A549 (cell line): ENCODE results near the gene INAFM1. TPM values are rescaled to one million over a fixed set of nuclear protein-coding genes. Genes with fewer than 3 reads are reported as not detected.

Experiments used
- ATAC-seq, 2 experiments: fragments of 200-7000 bp in 1 of 2; fragments of >200 bp in 1 of 2; cut with Nextera tagmentation in 1 of 2; cut with Tn5 transposase in 1 of 2; 3 replicates each; pipeline versions ENCODE4 v1.8.0 to v1.9.1; 2018 to 2020; ENCODE audit warnings: mild to moderate bottlenecking in 1 of 2, moderate library complexity in 1 of 2
- CTCF ChIA-PET: fragments of 300-600 bp; sonication (Branson Sonifier 250); formaldehyde crosslinking; extraction: SDS; loops from one replicate; lab custom pipeline; 2021; ENCODE audit warnings: antibody characterized with exemption, inconsistent platforms; lab: Yijun Ruan, JAX
- POLR2A ChIA-PET: fragments of 350-600 bp; formaldehyde crosslinking; extraction: SDS; loops from one replicate; lab custom pipeline; 2021; ENCODE audit warnings: antibody characterized with exemption, inconsistent platforms; lab: Yijun Ruan, JAX
- DNase-seq, 2 experiments: peaks; one replicate each; pipeline versions ENCODE4 v3.0.0 to v3.0.0-alpha.2; 2011 to 2016; ENCODE audit warnings: low read depth in 1 of 2, low spot score in 1 of 2
- FAIRE-seq: peaks from 2 replicates; lab custom pipeline; 2011; peaks lifted over from hg19 to GRCh38; lab: Jason Lieb, UNC
- H3K27ac ChIP-seq, 2 experiments: fragments of >200 bp; sonication (Bioruptor Twin); formaldehyde crosslinking; 3 replicates each; pipeline ENCODE4 v1.5.1; 2016 to 2017
- H3K4me1 ChIP-seq: fragments of >200 bp; sonication (Bioruptor Twin); formaldehyde crosslinking; 3 replicates; pipeline ENCODE4 v1.6.1; 2016
- H3K4me2 ChIP-seq: fragments of >200 bp; sonication (Bioruptor Twin); formaldehyde crosslinking; 3 replicates; pipeline ENCODE4 v1.6.1; 2016
- H3K4me3 ChIP-seq: fragments of >200 bp; sonication (Bioruptor Twin); formaldehyde crosslinking; 3 replicates; pipeline ENCODE4 v1.5.1; 2016
- H3K9me3 ChIP-seq: fragments of >200 bp; sonication (Bioruptor Twin); formaldehyde crosslinking; 3 replicates; pipeline ENCODE4 v1.6.1; 2016
- BHLHE40 ChIP-seq: IDR thresholded peaks from 2 replicates; pipeline ENCODE4 v1.6.1; 2012; ENCODE audit warnings: low read depth, low read length, inconsistent platforms
- CBX2 ChIP-seq: fragments of 200-600 bp; sonication (generic); IDR thresholded peaks from 2 replicates; pipeline ENCODE4 v1.6.1; 2016; ENCODE audit warnings: low read depth, mild to moderate bottlenecking, borderline replicate concordance
- CHD2 ChIP-seq: fragments of 150-350 bp; IDR thresholded peaks from 2 replicates; pipeline ENCODE4 v1.6.1; 2014; ENCODE audit warnings: low read length; ENCODE audit not compliant: partially characterized antibody
- CTCF ChIP-seq: fragments of >200 bp; sonication (Bioruptor Twin); formaldehyde crosslinking; IDR thresholded peaks from 3 replicates; pipeline ENCODE4 v1.5.1; 2016
- EP300 ChIP-seq, 2 experiments: fragments of >200 bp; sonication (Bioruptor Twin); formaldehyde crosslinking; IDR thresholded peaks; 2 replicates in 1 of 2; 3 replicates in 1 of 2; pipeline ENCODE4 v1.6.1; 2016 to 2017
- FOSB ChIP-seq: fragments of 250-450 bp; sonication (Bioruptor Pico); IDR thresholded peaks from 2 replicates; pipeline ENCODE4 v1.5.0; 2020; ENCODE audit warnings: mild to moderate bottlenecking, moderate library complexity
- FOSL2 ChIP-seq, 2 experiments: fragments of 450-650 bp in 1 of 2; fragments of >200 bp in 1 of 2; sonication (Bioruptor Twin) in 1 of 2; formaldehyde crosslinking; IDR thresholded peaks; 2 replicates each; pipeline versions ENCODE4 v1.5.0 to v1.6.1; 2016 to 2020; ENCODE audit warnings: mild to moderate bottlenecking in 1 of 2, moderate library complexity in 1 of 2
- HDAC2 ChIP-seq: fragments of 200-600 bp; sonication (generic); IDR thresholded peaks from 2 replicates; pipeline ENCODE4 v1.6.1; 2016
- HES2 ChIP-seq: fragments of >200 bp; sonication (Bioruptor Twin); formaldehyde crosslinking; IDR thresholded peaks from 2 replicates; pipeline ENCODE4 v1.6.1; 2016
- HOXB13 ChIP-seq: fragments of 250-450 bp; sonication (Bioruptor Pico); IDR thresholded peaks from 2 replicates; pipeline ENCODE4 v1.5.0; 2020; ENCODE audit warnings: low read depth, mild to moderate bottlenecking, moderate library complexity
- HOXB5 ChIP-seq: fragments of 250-450 bp; sonication (Bioruptor Pico); IDR thresholded peaks from 2 replicates; pipeline ENCODE4 v1.5.0; 2020; ENCODE audit warnings: mild to moderate bottlenecking, moderate library complexity
- JUN ChIP-seq, 2 experiments: fragments of >200 bp; sonication (Bioruptor Twin); formaldehyde crosslinking; IDR thresholded peaks; 2 replicates in 1 of 2; 3 replicates in 1 of 2; pipeline ENCODE4 v1.6.1; 2016 to 2017
- KDM1A ChIP-seq: fragments of 200-600 bp; sonication (generic); IDR thresholded peaks from 2 replicates; pipeline ENCODE4 v1.6.1; 2016; ENCODE audit warnings: low read depth, mild to moderate bottlenecking
- KDM5A ChIP-seq: fragments of 200-600 bp; sonication (generic); IDR thresholded peaks from 2 replicates; pipeline ENCODE4 v1.6.1; 2016; ENCODE audit warnings: antibody characterized with exemption, mild to moderate bottlenecking
- MAFK ChIP-seq: fragments of 450-650 bp; IDR thresholded peaks from 2 replicates; pipeline ENCODE4 v1.6.1; 2014; ENCODE audit not compliant: partially characterized antibody
- NPAS2 ChIP-seq: fragments of 250-450 bp; sonication (Bioruptor Pico); IDR thresholded peaks from 2 replicates; pipeline ENCODE4 v1.8.0; 2022; ENCODE audit warnings: mild to moderate bottlenecking, moderate library complexity, borderline replicate concordance
- NR3C1 ChIP-seq: fragments of >200 bp; sonication (Bioruptor Twin); formaldehyde crosslinking; IDR thresholded peaks from 3 replicates; pipeline ENCODE4 v1.6.1; 2017
- PHF8 ChIP-seq: fragments of 200-600 bp; sonication (generic); IDR thresholded peaks from 2 replicates; pipeline ENCODE4 v1.6.1; 2016; ENCODE audit warnings: low read depth, mild to moderate bottlenecking, antibody characterized with exemption, moderate library complexity, borderline replicate concordance
- POLR2A ChIP-seq: IDR thresholded peaks from 2 replicates; pipeline ENCODE4 v1.6.1; 2012; ENCODE audit warnings: mild to moderate bottlenecking, low read length
- RARB ChIP-seq: fragments of 250-450 bp; sonication (Bioruptor Pico); IDR thresholded peaks from 2 replicates; pipeline ENCODE4 v1.8.0; 2021; ENCODE audit warnings: mild to moderate bottlenecking, moderate library complexity
- REST ChIP-seq: fragments of 200-600 bp; sonication (generic); IDR thresholded peaks from 2 replicates; pipeline ENCODE4 v1.6.1; 2016; ENCODE audit warnings: antibody characterized with exemption, mild to moderate bottlenecking, moderate library complexity
- RNF2 ChIP-seq: fragments of 200-600 bp; sonication (generic); IDR thresholded peaks from 2 replicates; pipeline ENCODE4 v1.6.1; 2016; ENCODE audit warnings: low read depth, mild to moderate bottlenecking, antibody characterized with exemption, moderate library complexity, borderline replicate concordance
- SMC3 ChIP-seq: fragments of >200 bp; sonication (Bioruptor Twin); formaldehyde crosslinking; IDR thresholded peaks from 3 replicates; pipeline ENCODE4 v1.6.1; 2018; ENCODE audit warnings: inconsistent platforms
- TFCP2L1 ChIP-seq: fragments of 250-450 bp; sonication (Bioruptor Pico); IDR thresholded peaks from 2 replicates; pipeline ENCODE4 v1.5.0; 2021; ENCODE audit warnings: mild to moderate bottlenecking
- ZFP36 ChIP-seq: fragments of 450-650 bp; IDR thresholded peaks from 2 replicates; pipeline ENCODE4 v1.6.1; 2014; ENCODE audit warnings: borderline replicate concordance; ENCODE audit not compliant: partially characterized antibody
- ZNF302 ChIP-seq: fragments of 250-450 bp; sonication (Bioruptor Pico); IDR thresholded peaks from 2 replicates; pipeline ENCODE4 v1.9.0; 2021; ENCODE audit warnings: inconsistent platforms, mild to moderate bottlenecking, moderate library complexity
- WGBS: methylation state at CpG from one replicate; pipeline ENCODE4 v1.1.6; 2017; ENCODE audit errors: missing lambda C conversion rate; 5-methylcytosine and 5-hydroxymethylcytosine counted together
- polyA plus RNA-seq, 4 experiments: library from polyadenylated mRNA; depleted of rRNA in 3 of 4; stranded (reverse); fragments of >200 nt; fragmentation: RNase III in 1 of 4; extraction: RNeasy Plus Mini Kit Qiagen cat#74134 plus additional on column Dnase treatment in 1 of 4; gene quantifications; 2 replicates in 3 of 4; 3 replicates in 1 of 4; pipeline ENCODE4 v1.2.3, GENCODE V29; 2011 to 2017
- TF ChIP-seq, protein P1 (sequence below): fragments of 250-450 bp; sonication (Bioruptor Pico); IDR thresholded peaks from 2 replicates; pipeline ENCODE4 v1.5.0; 2020; ENCODE audit warnings: low read depth, mild to moderate bottlenecking, moderate library complexity
- TF ChIP-seq, protein P2 (sequence below): fragments of 150-350 bp; IDR thresholded peaks from 2 replicates; pipeline ENCODE4 v1.6.1; 2014; ENCODE audit warnings: low read depth, mild to moderate bottlenecking, low read length

INAFM1 gene
- polyA plus RNA-seq, 2 of the 4 experiments (the other 2 are of a cell fraction) = 1.5 to 5.5 TPM

- CTCF ChIA-PET = interaction anchor here (0.6 to 24.7 kb wide), 7 partner anchors 15 to 479 kb away, joined by 3 to 893 read pairs (median 5); partner anchors contain the start of gene CCDC9
- Histone ChIP-seq H3K4me2 (peak overlapping the region; percentile 99), H3K4me3 (peak overlapping the region; percentile 89), H3K4me1 (peaks cover 54% of the 10 kb centered on the region), H3K9me3 (no peaks in the 10 kb centered on the region), H3K27ac (peak overlapping the region; percentile 97 to 98)
- DNase-seq (peak; percentile 71 to 85), FAIRE-seq (no peak), ATAC-seq (peak; percentile 37 to 40)
- POLR2A ChIA-PET = interaction anchor here (0.6 to 3.7 kb wide), 4 partner anchors 10 to 28 kb away, joined by 5 to 118 read pairs (median 36); partner anchors contain the start of gene CCDC9
- TF ChIP-seq FOSB (no peak), MAFK (no peak), CTCF (no peak), SMC3 (no peak; the same call in 2 of the 3 replicates), REST (no peak), RNF2 (no peak), ZFP36 (no peak), POLR2A (no peak), JUN (IDR thresholded peaks at IDR 0.05) (peak in 1 of 2 experiments; percentile 82; a peak in 1 of 5 replicates), HOXB5 (CRISPR knock-in tag) (no peak), KDM5A (no peak), TFCP2L1 (CRISPR knock-in tag) (peak; percentile 60; the same call in 1 of the 2 replicates), EP300 (IDR thresholded peaks at IDR 0.05) (no peak), PHF8 (0 out of 2 replicates have a peak, but pooled peaks have one; percentile 40), ZNF302 (CRISPR knock-in tag) (no peak), RARB (CRISPR knock-in tag) (no peak), HES2 (no peak), CHD2 (no peak), NR3C1 (no peak), NPAS2 (CRISPR knock-in tag) (no peak), FOSL2 (IDR thresholded peaks at IDR 0.05) (no peak), FOSL2 (CRISPR knock-in tag; IDR thresholded peaks at IDR 0.05) (peak; percentile 21; the same call in 1 of the 2 replicates), HOXB13 (CRISPR knock-in tag) (no peak), CBX2 (no peak), BHLHE40 (no peak), HDAC2 (no peak), KDM1A (no peak)
- TF ChIP-seq, protein P1, sequence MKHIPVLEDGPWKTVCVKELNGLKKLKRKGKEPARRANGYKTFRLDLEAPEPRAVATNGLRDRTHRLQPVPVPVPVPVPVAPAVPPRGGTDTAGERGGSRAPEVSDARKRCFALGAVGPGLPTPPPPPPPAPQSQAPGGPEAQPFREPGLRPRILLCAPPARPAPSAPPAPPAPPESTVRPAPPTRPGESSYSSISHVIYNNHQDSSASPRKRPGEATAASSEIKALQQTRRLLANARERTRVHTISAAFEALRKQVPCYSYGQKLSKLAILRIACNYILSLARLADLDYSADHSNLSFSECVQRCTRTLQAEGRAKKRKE (CRISPR knock-in tag) = no peak; the same call in 1 of the 2 replicates
- TF ChIP-seq, protein P2, sequence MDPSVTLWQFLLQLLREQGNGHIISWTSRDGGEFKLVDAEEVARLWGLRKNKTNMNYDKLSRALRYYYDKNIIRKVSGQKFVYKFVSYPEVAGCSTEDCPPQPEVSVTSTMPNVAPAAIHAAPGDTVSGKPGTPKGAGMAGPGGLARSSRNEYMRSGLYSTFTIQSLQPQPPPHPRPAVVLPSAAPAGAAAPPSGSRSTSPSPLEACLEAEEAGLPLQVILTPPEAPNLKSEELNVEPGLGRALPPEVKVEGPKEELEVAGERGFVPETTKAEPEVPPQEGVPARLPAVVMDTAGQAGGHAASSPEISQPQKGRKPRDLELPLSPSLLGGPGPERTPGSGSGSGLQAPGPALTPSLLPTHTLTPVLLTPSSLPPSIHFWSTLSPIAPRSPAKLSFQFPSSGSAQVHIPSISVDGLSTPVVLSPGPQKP = no peak
- 8% methylated on average over 19 of the region's 50 CpGs for WGBS
These were observed 46.3 kb upstream of the INAFM1 start for GRCh38 chr19:47228168-47228936.
